ENCODE data around the gene MTFP1. TPM values are rescaled to one million over a fixed set of nuclear protein-coding genes. Genes with fewer than 3 reads are reported as not detected.

The MTFP1 gene
- total RNA-seq, 3 donors from 2014 or later: 2.9 to 16.7 (median 14.4) TPM

DNA sequence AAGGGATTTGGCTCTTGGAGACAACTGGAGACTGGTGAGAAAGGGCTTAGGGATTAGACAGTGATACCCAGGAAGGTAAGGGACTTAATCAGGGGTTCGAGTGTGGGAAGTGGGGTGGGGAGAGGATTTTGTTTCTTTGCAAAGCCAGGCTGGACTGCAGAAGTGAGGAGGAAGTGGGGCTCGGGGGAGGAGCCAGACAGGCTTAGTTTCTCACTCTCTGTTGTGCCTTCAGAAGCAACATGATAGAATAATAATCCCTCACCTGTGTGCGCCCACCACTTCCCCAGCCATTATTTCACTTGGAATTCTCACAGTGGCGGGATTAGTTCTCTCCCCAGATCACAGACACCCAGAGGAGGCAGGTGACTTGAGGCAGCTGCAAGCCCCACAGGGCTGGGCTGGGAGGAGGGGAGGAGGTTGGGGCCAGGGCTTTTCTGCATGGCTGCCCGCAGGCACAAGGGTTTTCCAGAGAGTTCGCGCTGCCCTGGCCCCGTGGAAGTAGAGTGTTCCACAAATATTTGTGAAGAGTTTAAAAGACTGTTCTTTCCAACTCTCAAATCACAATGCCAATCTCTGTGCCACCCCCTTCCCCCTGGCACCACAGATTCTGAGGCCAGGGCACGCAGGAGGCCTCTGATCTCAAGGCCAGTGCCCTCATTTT, 32.8 kb upstream of the MTFP1 start:
- no peaks in the 10 kb centered on the region for H3K27me3 ChIP-seq
- H3K4me3 ChIP-seq: no peak overlapping the region
- intact Hi-C loops (cut with DNase I; ENCODE audit: low total_unique reads): no loop called here
- DNase-seq (ENCODE audit: low spot score in 2 of 2): no peak
- H3K9me3 ChIP-seq: peaks cover 0 to 3% of the 10 kb centered on the region in 2 donors
- TF ChIP-seq POLR2A (IDR thresholded peaks at IDR 0.05) (no peak), POLR2AphosphoS5 (IDR thresholded peaks at IDR 0.05) (no peak)
- H3K27ac ChIP-seq: peak overlapping the region in 1 of 2 donors; percentile 68
- no peaks in the 10 kb centered on the region for H3K36me3 ChIP-seq
- H3K4me1 ChIP-seq: peaks cover 0 to under 1% of the 10 kb centered on the region in 2 donors

DNA sequence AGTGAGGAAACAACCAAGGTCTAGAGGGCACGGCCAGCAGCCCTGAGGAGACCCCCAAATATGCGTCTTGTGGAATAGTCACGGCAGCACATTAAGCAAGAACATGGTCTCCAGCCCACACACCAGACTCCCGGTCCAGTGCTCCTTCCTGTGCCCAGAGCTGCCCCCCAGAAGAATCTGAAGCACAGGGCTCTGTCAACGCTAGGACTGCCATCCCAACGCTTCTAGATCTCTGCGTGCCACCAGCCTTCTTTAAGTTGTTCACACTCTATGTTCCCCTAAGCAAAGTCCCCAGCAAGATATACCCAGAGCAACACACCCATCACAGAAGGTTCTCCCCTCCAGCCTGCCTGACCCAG, 32.3 kb upstream of the MTFP1 start:
- DNase-seq (ENCODE audit: low spot score in 2 of 2): no peak
- intact Hi-C loops (cut with DNase I; ENCODE audit: low total_unique reads): no loop called here
- peaks cover 0 to 3% of the 10 kb centered on the region in 2 donors for H3K9me3 ChIP-seq
- no peak overlapping the region for H3K4me3 ChIP-seq
- peaks cover 2 to 5% of the 10 kb centered on the region in 2 donors for H3K4me1 ChIP-seq
- H3K27me3 ChIP-seq: no peaks in the 10 kb centered on the region
- H3K27ac ChIP-seq: peak overlapping the region in 1 of 2 donors; percentile 68
- H3K36me3 ChIP-seq: no peaks in the 10 kb centered on the region
- TF ChIP-seq POLR2A (IDR thresholded peaks at IDR 0.05) (no peak), POLR2AphosphoS5 (IDR thresholded peaks at IDR 0.05) (no peak)
- TF ChIP-seq, protein P1, sequence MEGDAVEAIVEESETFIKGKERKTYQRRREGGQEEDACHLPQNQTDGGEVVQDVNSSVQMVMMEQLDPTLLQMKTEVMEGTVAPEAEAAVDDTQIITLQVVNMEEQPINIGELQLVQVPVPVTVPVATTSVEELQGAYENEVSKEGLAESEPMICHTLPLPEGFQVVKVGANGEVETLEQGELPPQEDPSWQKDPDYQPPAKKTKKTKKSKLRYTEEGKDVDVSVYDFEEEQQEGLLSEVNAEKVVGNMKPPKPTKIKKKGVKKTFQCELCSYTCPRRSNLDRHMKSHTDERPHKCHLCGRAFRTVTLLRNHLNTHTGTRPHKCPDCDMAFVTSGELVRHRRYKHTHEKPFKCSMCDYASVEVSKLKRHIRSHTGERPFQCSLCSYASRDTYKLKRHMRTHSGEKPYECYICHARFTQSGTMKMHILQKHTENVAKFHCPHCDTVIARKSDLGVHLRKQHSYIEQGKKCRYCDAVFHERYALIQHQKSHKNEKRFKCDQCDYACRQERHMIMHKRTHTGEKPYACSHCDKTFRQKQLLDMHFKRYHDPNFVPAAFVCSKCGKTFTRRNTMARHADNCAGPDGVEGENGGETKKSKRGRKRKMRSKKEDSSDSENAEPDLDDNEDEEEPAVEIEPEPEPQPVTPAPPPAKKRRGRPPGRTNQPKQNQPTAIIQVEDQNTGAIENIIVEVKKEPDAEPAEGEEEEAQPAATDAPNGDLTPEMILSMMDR (IDR thresholded peaks at IDR 0.05): no peak

DNA sequence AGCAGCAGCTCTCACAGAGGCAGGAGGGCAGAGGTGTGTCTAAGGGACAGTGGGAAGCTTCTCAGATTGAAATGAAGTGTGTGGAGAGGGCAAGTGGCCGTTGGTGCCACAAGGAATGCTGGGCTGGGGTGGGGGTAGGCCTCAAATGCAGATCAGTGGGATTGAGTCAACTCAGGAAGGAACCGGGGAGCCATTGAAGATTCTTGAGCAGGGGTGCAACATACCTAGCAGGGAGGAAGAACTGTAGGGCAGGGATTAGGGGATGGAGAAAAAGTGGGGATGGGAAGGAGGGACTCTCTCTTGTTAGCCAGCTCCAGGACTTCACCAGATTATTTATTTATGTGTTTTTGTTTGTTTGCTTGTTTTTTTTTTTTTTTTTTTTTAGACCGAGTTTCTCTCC, 31.7 kb upstream of the MTFP1 start:
- no peaks in the 10 kb centered on the region for H3K36me3 ChIP-seq
- H3K4me3 ChIP-seq: no peak overlapping the region
- intact Hi-C loops (cut with DNase I; ENCODE audit: low total_unique reads): no loop called here
- no peak overlapping the region for H3K27ac ChIP-seq
- no peak for DNase-seq (ENCODE audit: low spot score in 2 of 2)
- H3K9me3 ChIP-seq: peaks cover 0 to 3% of the 10 kb centered on the region in 2 donors
- TF ChIP-seq, protein P1 (IDR thresholded peaks at IDR 0.05): no peak
- no peak for TF ChIP-seq POLR2AphosphoS5 (IDR thresholded peaks at IDR 0.05)
- TF ChIP-seq POLR2A (IDR thresholded peaks at IDR 0.05): no peak
- no peaks in the 10 kb centered on the region for H3K27me3 ChIP-seq
- peaks cover 5% of the 10 kb centered on the region in 2 donors for H3K4me1 ChIP-seq

DNA sequence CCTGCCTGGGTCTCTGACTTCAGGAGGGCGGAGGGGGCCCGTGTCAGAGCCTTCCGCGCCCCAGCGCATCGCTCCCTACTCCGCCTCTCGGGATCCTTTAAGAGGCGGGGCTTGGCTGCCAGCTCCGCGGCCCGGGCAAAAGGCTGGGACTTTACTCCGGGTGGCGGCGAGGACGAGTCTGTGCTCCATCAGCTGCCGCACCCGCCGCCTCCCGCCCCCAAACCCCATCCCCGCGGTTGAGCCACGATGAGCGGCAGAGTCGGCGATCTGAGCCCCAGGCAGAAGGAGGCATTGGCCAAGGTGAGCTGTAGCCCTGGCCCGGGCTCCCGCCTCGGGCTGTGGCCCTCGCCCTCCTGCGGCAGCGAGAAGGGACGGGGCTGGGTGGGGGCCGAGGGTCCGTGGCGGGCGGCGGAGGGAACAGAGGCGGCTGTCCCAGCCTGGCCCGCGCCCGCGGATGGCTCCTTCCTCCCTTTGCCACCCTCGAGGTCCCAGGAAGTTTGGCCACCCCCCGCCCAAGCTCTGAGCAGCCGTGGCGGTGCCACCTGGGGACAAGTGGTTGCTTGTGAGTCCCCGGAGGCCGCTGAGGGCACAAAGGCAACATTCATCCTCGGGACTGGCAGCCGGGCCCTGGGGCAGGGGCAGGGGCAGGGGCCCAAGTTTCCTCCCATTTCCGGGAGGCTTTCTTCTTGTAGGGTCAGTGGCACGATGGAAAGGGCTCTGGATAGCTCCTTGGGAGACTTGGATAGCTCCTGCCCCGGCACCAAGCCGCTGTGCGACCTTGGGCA, 28.5 kb upstream of the MTFP1 start, which contains the start of gene SEC14L2:
Gene SEC14L2, plus strand, starts transcription at position 148 of the 785 bp plus-strand sequence. Its CDS starts 99 bp downstream, at position 247.
- TF ChIP-seq POLR2AphosphoS5 (IDR thresholded peaks at IDR 0.05) (no peak), POLR2A (IDR thresholded peaks at IDR 0.05) (peak; percentile 18)
- TF ChIP-seq, protein P1 (IDR thresholded peaks at IDR 0.05): no peak
- intact Hi-C loops (cut with DNase I; ENCODE audit: low total_unique reads): no loop called here
- Histone ChIP-seq H3K4me3 (peak within 1 kb of the TSS; percentile 61 to 100 (median 75)), H3K27ac (peak within 1 kb of the TSS; percentile 86 to 95), H3K4me1 (peaks cover 5% of the 10 kb centered on the region in 2 donors), H3K36me3 (no peaks in the 10 kb centered on the region), H3K9me3 (no peaks in the 10 kb centered on the region), H3K27me3 (no peaks in the 10 kb centered on the region)
- peak; percentile 72 to 84 for DNase-seq (ENCODE audit: low spot score in 2 of 2)

DNA sequence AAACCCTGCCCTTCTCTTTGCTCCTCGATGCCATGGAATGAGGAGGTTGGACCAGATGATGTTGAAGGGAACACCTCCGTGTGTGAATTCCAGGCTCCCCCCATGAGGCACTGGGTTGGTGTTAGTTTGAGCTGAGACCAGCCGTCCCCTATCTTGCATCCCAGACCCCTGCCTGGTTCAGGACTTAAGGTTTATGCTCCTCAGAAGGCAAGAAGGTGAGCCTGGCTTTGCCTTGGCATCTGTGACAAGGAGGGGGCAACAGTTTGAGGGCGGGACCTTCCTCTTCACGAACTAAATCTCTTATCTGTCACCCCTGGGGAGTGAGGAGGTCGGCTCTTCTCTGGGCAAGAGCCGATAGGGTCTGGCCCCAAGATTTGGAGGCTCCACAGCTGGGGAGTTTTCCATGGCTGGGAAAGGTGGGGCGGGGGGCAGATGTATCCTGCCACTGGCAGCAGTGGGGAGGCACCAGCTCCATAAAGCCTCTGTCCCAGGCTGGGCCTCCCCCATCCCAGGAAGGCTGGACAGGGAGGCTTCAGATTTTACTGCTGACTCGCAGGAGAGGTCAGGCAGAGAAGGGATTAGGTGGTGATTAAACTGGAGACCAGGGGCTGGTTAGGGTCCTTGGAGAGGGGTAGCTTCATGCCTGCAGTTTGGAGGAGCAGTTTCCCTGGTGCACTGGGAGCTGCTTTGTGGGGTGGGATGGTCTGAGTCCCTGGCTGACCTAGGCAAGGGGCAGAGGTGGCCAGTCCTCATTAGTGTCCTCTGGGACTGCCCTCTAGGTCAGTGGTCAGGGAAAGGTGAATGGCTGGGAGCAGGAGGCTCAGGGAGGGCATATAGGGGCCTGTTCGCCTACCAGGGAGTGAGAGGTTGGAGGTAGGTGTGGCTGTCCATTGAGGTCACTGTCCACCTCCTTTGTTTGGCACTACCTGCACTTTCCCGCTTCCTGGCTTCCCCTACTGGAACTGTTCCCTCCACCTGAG, 27.6 kb upstream of the MTFP1 start:
- DNase-seq (ENCODE audit: low spot score in 2 of 2): no peak
- TF ChIP-seq, protein P1 (IDR thresholded peaks at IDR 0.05): no peak
- TF ChIP-seq POLR2A (IDR thresholded peaks at IDR 0.05) (no peak), POLR2AphosphoS5 (IDR thresholded peaks at IDR 0.05) (no peak)
- peak overlapping the region; percentile 86 to 95 for H3K27ac ChIP-seq
- no peaks in the 10 kb centered on the region for H3K9me3 ChIP-seq
- no peaks in the 10 kb centered on the region for H3K27me3 ChIP-seq
- H3K36me3 ChIP-seq: no peaks in the 10 kb centered on the region
- intact Hi-C loops (cut with DNase I; ENCODE audit: low total_unique reads): no loop called here
- peaks cover 5% of the 10 kb centered on the region in 2 donors for H3K4me1 ChIP-seq
- H3K4me3 ChIP-seq: peak overlapping the region; percentile 61 to 100 (median 75)
